ENCODE data around the gene ZNF138. TPM values are rescaled to one million over a fixed set of nuclear protein-coding genes. Genes with fewer than 3 reads are reported as not detected.
"Not testable (repeated sequence)": the region's sequence is repeated elsewhere in the genome, so short reads cannot be mapped to it uniquely, and the experiment has no call there.

Gene ZNF138
- 10 to 100 TPM; 11.4 to 12.0 TPM for total RNA-seq

GRCh38 chr7:64794171-64794844, at the start of gene ZNF138:
Gene ZNF138, plus strand, starts transcription at chr7:64794428. Its CDS starts 141 bp downstream, at chr7:64794569.
- Mint-ChIP-seq H3K27ac (peak within 1 kb of the TSS; percentile 96), H3K4me1 (peaks cover 10% of the 10 kb centered on the region), H3K4me3 (peak within 1 kb of the TSS; percentile 96), H3K27me3 (no peaks in the 10 kb centered on the region), H3K36me3 (ENCODE audit: low read depth) (peaks cover 36% of the 10 kb centered on the region), H3K9me3 (no peaks in the 10 kb centered on the region)
- peak; percentile 100 for ATAC-seq (replicated peaks)

DNA sequence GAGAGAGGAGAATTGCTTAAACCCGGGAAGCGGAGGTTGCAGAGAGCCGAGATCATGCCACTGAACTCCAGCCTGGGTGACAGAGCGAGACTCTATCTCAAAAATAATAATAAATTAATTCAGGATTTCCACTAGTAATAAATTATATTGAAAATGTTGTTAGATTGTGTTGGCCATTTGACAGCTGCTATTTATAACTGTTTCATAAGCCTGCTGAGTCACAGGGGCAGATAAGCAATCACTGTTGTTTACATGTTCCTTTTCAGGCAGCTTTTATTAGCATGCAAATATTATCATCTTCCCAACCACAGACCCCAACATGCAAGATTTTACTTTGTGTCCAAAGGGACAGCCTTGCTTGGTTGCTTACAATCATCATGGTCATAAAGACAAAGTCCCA, 49.5 kb upstream of the ZNF138 start:
- Mint-ChIP-seq H3K9me3 (peaks cover 5% of the 10 kb centered on the region), H3K27me3 (no peaks in the 10 kb centered on the region), H3K27ac (no peak overlapping the region), H3K36me3 (ENCODE audit: low read depth) (no peaks in the 10 kb centered on the region), H3K4me1 (no peaks in the 10 kb centered on the region), H3K4me3 (no peak overlapping the region)
- no peak for ATAC-seq (replicated peaks)

DNA sequence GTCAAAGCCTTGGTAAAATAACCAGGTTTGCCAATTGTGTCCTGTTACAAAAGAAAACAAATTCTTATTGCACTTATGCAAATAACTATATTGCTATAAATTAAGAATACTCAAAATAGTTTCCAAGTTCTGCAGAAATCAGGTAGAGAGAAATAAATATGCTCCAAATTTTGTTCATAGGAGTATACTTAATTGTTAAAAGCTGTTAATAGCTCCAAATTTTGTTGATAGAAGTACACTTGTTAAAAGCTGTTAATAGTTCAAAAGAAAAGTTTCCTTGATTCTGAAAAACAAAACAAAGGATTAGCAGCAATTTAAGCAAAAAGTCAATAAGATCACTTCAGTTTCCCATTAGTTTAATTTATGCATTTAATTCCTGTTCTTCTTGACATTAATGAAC, 46.4 kb upstream of the ZNF138 start:
- H3K9me3 Mint-ChIP-seq: peaks cover 5% of the 10 kb centered on the region
- no peaks in the 10 kb centered on the region for H3K36me3 Mint-ChIP-seq (ENCODE audit: low read depth)
- no peak overlapping the region for H3K4me3 Mint-ChIP-seq
- no peaks in the 10 kb centered on the region for H3K4me1 Mint-ChIP-seq
- H3K27ac Mint-ChIP-seq: no peak overlapping the region
- no peaks in the 10 kb centered on the region for H3K27me3 Mint-ChIP-seq
- no peak for ATAC-seq (replicated peaks)

GRCh38 chr7:64753032-64753431, 41.2 kb upstream of the ZNF138 start:
- Mint-ChIP-seq H3K36me3 (ENCODE audit: low read depth) (no peaks in the 10 kb centered on the region), H3K4me3 (no peak overlapping the region), H3K4me1 (no peaks in the 10 kb centered on the region), H3K27me3 (no peaks in the 10 kb centered on the region), H3K27ac (no peak overlapping the region), H3K9me3 (no peaks in the 10 kb centered on the region)
- ATAC-seq (replicated peaks): no peak

- ATAC-seq (replicated peaks): no peak
- H3K27me3 Mint-ChIP-seq: no peaks in the 10 kb centered on the region
Measured at GRCh38 chr7:64755865-64756264, 38.4 kb upstream of the ZNF138 start.

DNA sequence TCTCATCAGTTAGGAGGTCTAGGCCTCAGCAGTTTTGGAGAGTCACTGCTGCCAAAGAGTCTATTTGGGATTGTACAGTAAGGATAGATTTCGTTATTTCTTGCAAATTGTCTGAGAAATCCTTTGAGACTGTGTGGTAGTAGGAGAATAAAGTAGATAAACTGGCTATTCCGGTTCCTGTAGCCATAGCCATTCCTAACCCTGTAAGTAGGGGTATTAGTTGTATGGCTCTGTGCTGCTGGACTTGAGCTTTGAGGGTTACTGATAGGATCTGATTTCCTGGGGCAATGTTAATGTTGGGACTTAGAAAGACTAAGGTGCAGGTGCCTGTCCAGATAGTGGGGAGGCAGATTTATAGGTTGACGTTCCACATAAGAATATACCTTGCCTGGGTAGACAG, 36.1 kb upstream of the ZNF138 start:
- H3K27ac Mint-ChIP-seq: no peak overlapping the region
- no peak overlapping the region for H3K4me3 Mint-ChIP-seq
- no peak for ATAC-seq (replicated peaks)
- no peaks in the 10 kb centered on the region for H3K4me1 Mint-ChIP-seq
- no peaks in the 10 kb centered on the region for H3K9me3 Mint-ChIP-seq
- H3K36me3 Mint-ChIP-seq (ENCODE audit: low read depth): no peaks in the 10 kb centered on the region
- peaks cover 3% of the 10 kb centered on the region for H3K27me3 Mint-ChIP-seq

More at GRCh38 chr7:64755865-64756264, 38.4 kb upstream of the ZNF138 start:
- H3K27ac Mint-ChIP-seq: no peak overlapping the region
- H3K9me3 Mint-ChIP-seq: no peaks in the 10 kb centered on the region
- H3K4me1 Mint-ChIP-seq: no peaks in the 10 kb centered on the region
- no peaks in the 10 kb centered on the region for H3K36me3 Mint-ChIP-seq (ENCODE audit: low read depth)
- no peak overlapping the region for H3K4me3 Mint-ChIP-seq

DNA sequence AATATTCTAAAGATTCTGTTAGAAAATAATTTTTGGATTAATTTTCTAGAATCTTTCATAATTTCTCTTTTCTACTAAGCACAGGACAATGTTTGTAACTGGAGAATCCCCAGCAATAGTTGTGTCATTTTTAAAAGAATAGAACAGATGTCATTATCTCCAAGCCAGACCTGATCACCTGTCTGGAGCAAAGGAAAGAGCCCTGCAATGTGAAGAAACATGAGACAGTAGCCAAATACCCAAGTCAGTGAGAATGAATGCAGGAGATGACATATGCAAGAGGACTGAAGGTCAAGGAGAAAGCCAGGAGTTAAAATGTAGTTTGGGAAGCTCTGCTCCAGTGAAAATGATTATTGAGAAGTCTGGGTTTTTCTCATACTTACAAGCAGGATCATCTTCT, 25.4 kb upstream of the ZNF138 start:
- Mint-ChIP-seq H3K4me3 (no peak overlapping the region), H3K27ac (no peak overlapping the region), H3K9me3 (no peaks in the 10 kb centered on the region), H3K36me3 (ENCODE audit: low read depth) (no peaks in the 10 kb centered on the region), H3K27me3 (no peaks in the 10 kb centered on the region), H3K4me1 (no peaks in the 10 kb centered on the region)
- ATAC-seq (replicated peaks): no peak

DNA sequence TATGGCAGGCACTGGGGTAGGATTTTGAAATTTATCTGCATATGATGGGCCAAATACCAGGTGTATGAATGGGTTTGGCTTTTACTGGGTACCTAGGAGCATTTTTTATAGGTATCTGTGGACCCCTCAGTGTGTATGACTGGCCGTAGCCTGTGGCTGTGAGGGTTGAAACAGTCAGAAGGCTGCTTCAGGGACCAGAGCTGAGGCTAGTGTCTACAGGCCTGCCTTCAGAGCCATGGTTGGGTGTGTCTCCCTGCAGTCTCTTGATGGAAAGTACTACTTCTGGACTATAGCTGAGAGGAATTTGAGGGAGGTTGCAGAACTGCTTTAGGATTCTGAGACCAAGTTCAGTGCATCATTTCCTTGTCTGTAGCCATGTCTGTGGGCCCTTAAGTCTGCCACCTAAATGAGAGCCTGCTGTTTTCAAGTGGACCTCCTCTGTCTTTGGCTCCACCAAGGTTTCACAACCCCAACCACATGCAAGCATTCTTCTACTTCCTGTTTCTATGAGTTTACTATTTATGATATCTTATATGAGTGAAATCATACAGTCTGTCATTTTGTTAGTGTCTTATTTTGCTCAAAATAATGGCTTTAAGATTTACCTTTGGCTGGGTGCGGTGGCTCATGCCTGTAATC, 19.9 kb upstream of the ZNF138 start:
- no peaks in the 10 kb centered on the region for H3K27me3 Mint-ChIP-seq
- H3K27ac Mint-ChIP-seq: no peak overlapping the region
- ATAC-seq (replicated peaks): no peak
- H3K4me3 Mint-ChIP-seq: no peak overlapping the region
- H3K36me3 Mint-ChIP-seq (ENCODE audit: low read depth): no peaks in the 10 kb centered on the region
- H3K4me1 Mint-ChIP-seq: no peaks in the 10 kb centered on the region
- H3K9me3 Mint-ChIP-seq: no peaks in the 10 kb centered on the region

GRCh38 chr7:64775289-64775688, 18.9 kb upstream of the ZNF138 start:
- H3K27ac Mint-ChIP-seq: no peak overlapping the region
- H3K27me3 Mint-ChIP-seq: no peaks in the 10 kb centered on the region
- H3K4me3 Mint-ChIP-seq: no peak overlapping the region
- no peaks in the 10 kb centered on the region for H3K36me3 Mint-ChIP-seq (ENCODE audit: low read depth)
- no peaks in the 10 kb centered on the region for H3K4me1 Mint-ChIP-seq
- no peak for ATAC-seq (replicated peaks)
- no peaks in the 10 kb centered on the region for H3K9me3 Mint-ChIP-seq

GRCh38 chr7:64784842-64785241, 9.4 kb upstream of the ZNF138 start:
- not testable (repeated sequence) for H3K4me1 Mint-ChIP-seq; H3K27ac Mint-ChIP-seq; ATAC-seq (replicated peaks); H3K4me3 Mint-ChIP-seq; H3K9me3 Mint-ChIP-seq; H3K36me3 Mint-ChIP-seq (ENCODE audit: low read depth)
- H3K27me3 Mint-ChIP-seq: peaks cover 12% of the 10 kb centered on the region

- no peak for ATAC-seq (replicated peaks)
- no peaks in the 10 kb centered on the region for H3K4me1 Mint-ChIP-seq
- no peaks in the 10 kb centered on the region for H3K36me3 Mint-ChIP-seq (ENCODE audit: low read depth)
- no peaks in the 10 kb centered on the region for H3K9me3 Mint-ChIP-seq
- no peak overlapping the region for H3K4me3 Mint-ChIP-seq
- H3K27me3 Mint-ChIP-seq: peaks cover 12% of the 10 kb centered on the region
- H3K27ac Mint-ChIP-seq: no peak overlapping the region
Measured at GRCh38 chr7:64787295-64787694, 6.9 kb upstream of the ZNF138 start.

DNA sequence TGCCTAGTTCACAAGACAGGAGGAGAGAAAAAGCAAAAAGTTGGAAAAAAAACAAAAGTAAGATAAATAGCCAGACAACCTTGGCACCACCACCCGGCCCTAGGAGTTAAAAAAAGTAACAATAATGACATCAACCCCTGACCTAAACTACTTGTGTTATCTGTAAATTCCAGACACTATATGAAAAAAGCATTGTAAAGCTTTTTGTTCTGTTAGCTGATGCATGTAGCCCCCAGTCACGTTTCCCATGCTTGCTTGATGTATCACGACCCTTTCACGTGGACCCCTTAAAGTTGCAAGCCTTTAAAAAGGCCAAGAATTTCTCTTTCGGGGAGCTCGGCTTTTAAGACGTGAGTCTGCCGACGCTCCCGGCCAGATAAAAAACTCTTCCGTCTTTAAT, 5.0 kb upstream of the ZNF138 start:
- not testable (repeated sequence) for H3K27ac Mint-ChIP-seq; H3K4me1 Mint-ChIP-seq; H3K4me3 Mint-ChIP-seq; ATAC-seq (replicated peaks); H3K9me3 Mint-ChIP-seq; H3K36me3 Mint-ChIP-seq (ENCODE audit: low read depth)
- peaks cover 12% of the 10 kb centered on the region for H3K27me3 Mint-ChIP-seq

DNA sequence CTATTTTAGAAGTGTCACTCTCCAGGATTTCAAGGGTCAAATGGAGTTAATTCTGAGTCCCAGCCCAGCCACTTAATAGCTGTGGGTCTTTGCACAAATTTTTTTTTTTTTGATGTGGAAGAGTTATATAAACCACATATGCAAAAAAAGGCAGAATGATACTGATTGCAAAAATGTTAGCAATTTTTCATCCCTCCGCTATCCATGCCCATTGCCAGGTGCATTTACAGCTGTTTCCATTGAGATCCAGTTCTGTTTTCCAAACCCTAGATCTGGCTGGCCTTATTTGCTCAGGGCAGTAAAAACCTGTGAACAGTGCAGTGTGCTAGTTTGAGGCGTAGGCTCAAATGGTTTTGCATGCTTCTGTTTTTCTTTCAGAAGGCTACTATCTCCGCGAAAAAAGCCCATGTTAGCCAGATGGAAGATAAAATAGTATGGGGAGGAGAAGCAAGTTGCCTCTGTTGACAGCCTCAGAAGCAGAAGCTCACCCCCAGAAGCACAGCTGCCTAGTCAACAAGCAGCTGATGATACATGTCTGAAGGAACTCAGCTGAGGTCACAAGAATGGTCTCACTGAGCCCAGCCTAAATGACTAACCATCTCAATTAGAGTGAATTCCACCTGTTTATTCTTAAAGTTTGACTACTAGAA, 997 bp upstream of the ZNF138 start:
- Mint-ChIP-seq H3K9me3 (no peaks in the 10 kb centered on the region), H3K4me3 (peak overlapping the region; percentile 96), H3K4me1 (peaks cover 10% of the 10 kb centered on the region), H3K36me3 (ENCODE audit: low read depth) (peaks cover 25% of the 10 kb centered on the region), H3K27ac (no peak overlapping the region), H3K27me3 (no peaks in the 10 kb centered on the region)
- ATAC-seq (replicated peaks): no peak

GRCh38 chr7:64795176-64795575, 948 bp downstream of the ZNF138 start:
- ATAC-seq (replicated peaks): no peak
- Mint-ChIP-seq H3K27ac (peak overlapping the region; percentile 96), H3K9me3 (no peaks in the 10 kb centered on the region)

DNA sequence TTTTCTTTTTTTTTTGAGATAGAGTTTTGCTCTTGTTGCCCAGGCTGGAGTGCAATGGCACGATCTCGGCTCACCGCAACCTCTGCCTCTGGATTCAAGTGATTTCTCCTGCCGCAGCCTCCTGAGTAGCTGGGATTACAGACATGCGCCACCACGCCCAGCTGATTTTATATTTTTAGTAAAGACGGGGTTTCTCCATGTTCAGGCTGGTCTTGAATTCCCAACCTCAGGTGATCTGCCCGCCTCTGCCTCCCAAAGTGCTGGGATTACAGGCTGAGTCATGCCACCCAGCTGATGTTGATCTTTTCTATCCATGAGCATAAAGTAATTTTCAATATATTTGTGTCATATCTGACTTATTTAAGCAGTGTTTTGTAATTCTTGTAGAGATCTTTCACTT, 4.9 kb downstream of the ZNF138 start:
- H3K27ac Mint-ChIP-seq: not testable (repeated sequence)

More at GRCh38 chr7:64795176-64795575, 948 bp downstream of the ZNF138 start:
- no peaks in the 10 kb centered on the region for H3K27me3 Mint-ChIP-seq
- peak overlapping the region; percentile 96 for H3K4me3 Mint-ChIP-seq
- H3K36me3 Mint-ChIP-seq (ENCODE audit: low read depth): peaks cover 45% of the 10 kb centered on the region
- peaks cover 10% of the 10 kb centered on the region for H3K4me1 Mint-ChIP-seq

More for the DNA sequence above, 4.9 kb downstream of the ZNF138 start:
- H3K4me3 Mint-ChIP-seq; ATAC-seq (replicated peaks); H3K27me3 Mint-ChIP-seq; H3K9me3 Mint-ChIP-seq: not testable (repeated sequence)
- peaks cover 10% of the 10 kb centered on the region for H3K4me1 Mint-ChIP-seq
- peaks cover 81% of the 10 kb centered on the region for H3K36me3 Mint-ChIP-seq (ENCODE audit: low read depth)
